K562 (cell line): ENCODE measurements around the gene FOXJ3. TPM values are rescaled to one million over a fixed set of nuclear protein-coding genes. Genes with fewer than 3 reads are reported as not detected.

ENCODE experiments used
- ATAC-seq: fragments of 200-7000 bp; cut with Tn5 transposase; 3 replicates; pipeline ENCODE4 v1.9.1; 2020; ENCODE audit warnings: moderate library complexity
- BruUV-seq: library from RNA; stranded (reverse); fragments of 400-500 nt; replicated peaks from 2 replicates; lab custom pipeline; 2021; lab: Mats Ljungman, UMichigan
- CTCF ChIA-PET: fragments of 300-600 bp; formaldehyde crosslinking; extraction: SDS; loops from one replicate; lab custom pipeline; 2021; ENCODE audit warnings: low intra/inter-chr PET ratio; lab: Yijun Ruan, JAX
- POLR2A ChIA-PET: fragments of 300-600, 350-650 bp; sonication (Branson Sonifier 250); formaldehyde crosslinking; extraction: SDS; loops from one replicate; lab custom pipeline; 2021; ENCODE audit warnings: antibody characterized with exemption, inconsistent platforms; lab: Yijun Ruan, JAX
- DNase-seq, 4 experiments: peaks; one replicate each; pipeline versions ENCODE4 v3.0.0 to v3.0.0-alpha.2; 2011 to 2018; ENCODE audit warnings: low spot score in 3 of 4, mixed read lengths in 3 of 4; ENCODE audit errors: extremely low read depth in 1 of 4
- FAIRE-seq: peaks from 2 replicates; lab custom pipeline; 2011; peaks lifted over from hg19 to GRCh38; lab: Jason Lieb, UNC
- H2AFZ ChIP-seq: 2 replicates; pipeline ENCODE4 v1.6.0; 2011; ENCODE audit warnings: low read depth, low read length, control low read depth, inconsistent platforms
- H3K27ac ChIP-seq: fragments of 200-600 bp; 3 replicates; pipeline ENCODE4 v1.8.0; 2011; ENCODE audit warnings: low read depth, mild to moderate bottlenecking, control low read depth, inconsistent platforms, low read length, moderate library complexity, mixed read lengths; ENCODE audit errors: extremely low read depth
- H3K27me3 ChIP-seq, 2 experiments: fragments of 300-600 bp in 1 of 2; 2 replicates in 1 of 2; 3 replicates in 1 of 2; pipeline versions ENCODE4 v1.6.0 to v1.8.0; 2011; ENCODE audit warnings: inconsistent platforms in 2 of 2, low read length in 2 of 2, mild to moderate bottlenecking in 1 of 2, mixed read lengths in 1 of 2, moderate library complexity in 1 of 2; ENCODE audit not compliant: control insufficient read depth in 2 of 2, insufficient read depth in 2 of 2
- H3K36me3 ChIP-seq: fragments of 300-600 bp; 3 replicates; pipeline ENCODE4 v1.8.0; 2011; ENCODE audit warnings: mild to moderate bottlenecking, low read length, inconsistent platforms; ENCODE audit not compliant: control insufficient read depth, insufficient read depth
- H3K4me1 ChIP-seq, 2 experiments: fragments of 200-600 bp in 1 of 2; replicated peaks in 1 of 2; 2 replicates in 1 of 2; 3 replicates in 1 of 2; pipeline versions ENCODE4 v1.5.1 to v1.8.0; 2011; ENCODE audit warnings: inconsistent platforms in 2 of 2, low read length in 2 of 2, mild to moderate bottlenecking in 1 of 2, mixed read lengths in 1 of 2, moderate library complexity in 1 of 2; ENCODE audit not compliant: control insufficient read depth in 2 of 2, insufficient read depth in 2 of 2
- H3K4me2 ChIP-seq: 2 replicates; pipeline ENCODE4 v1.6.1; 2011; ENCODE audit warnings: low read length, control low read depth, inconsistent platforms, mixed read lengths; ENCODE audit not compliant: insufficient read depth
- H3K4me3 ChIP-seq: fragments of 200-600 bp; sonication (generic), shearing (Covaris generic); 2 replicates; pipeline ENCODE4 v1.5.1; 2016; ENCODE audit warnings: control low read depth, inconsistent platforms
- H3K79me2 ChIP-seq: fragments of 200-600 bp; 3 replicates; pipeline ENCODE4 v1.8.0; 2011; ENCODE audit warnings: low read length, inconsistent platforms; ENCODE audit not compliant: control insufficient read depth, insufficient read depth
- H3K9ac ChIP-seq, 2 experiments: 2 replicates each; pipeline versions ENCODE4 v1.6.0 to v1.6.1; 2011; ENCODE audit warnings: low read depth in 2 of 2, low read length in 2 of 2, control low read depth in 1 of 2, inconsistent platforms in 1 of 2, mild to moderate bottlenecking in 1 of 2, mixed read lengths in 1 of 2; ENCODE audit not compliant: insufficient read depth in 1 of 2
- H3K9me1 ChIP-seq: one replicate; pipeline ENCODE4 v1.6.0; 2011; ENCODE audit warnings: inconsistent platforms, mild to moderate bottlenecking, low read length, moderate library complexity; ENCODE audit not compliant: control insufficient read depth, insufficient read depth
- H3K9me3 ChIP-seq: replicated peaks from 2 replicates; pipeline ENCODE4 v1.5.1; 2011; ENCODE audit warnings: low read depth, low read length, inconsistent platforms; ENCODE audit not compliant: control insufficient read depth, insufficient read depth
- H4K20me1 ChIP-seq: replicated peaks from 2 replicates; pipeline ENCODE4 v1.6.1; 2011; ENCODE audit warnings: low read length, inconsistent platforms, mixed read lengths; ENCODE audit not compliant: control insufficient read depth, insufficient read depth
- ARID3B ChIP-seq: fragments of 250-450 bp; sonication (Bioruptor Pico); IDR thresholded peaks from 2 replicates; pipeline ENCODE4 v1.4.0; 2020; ENCODE audit warnings: borderline replicate concordance
- BACH1 ChIP-seq: fragments of 200-800 bp; sonication (Bioruptor generic); IDR thresholded peaks from 2 replicates; pipeline ENCODE4 v1.6.1; 2016; ENCODE audit warnings: missing genetic modification characterization, missing compliant biosample characterization
- CHCHD3 ChIP-seq: fragments of 250-450 bp; sonication (Bioruptor Pico); IDR thresholded peaks from 2 replicates; pipeline ENCODE4 v2.1.2; 2022; ENCODE audit warnings: mild to moderate bottlenecking
- EP300 ChIP-seq: IDR thresholded peaks from 2 replicates; pipeline ENCODE4 v1.6.1; 2012; ENCODE audit warnings: low read length, improper control_type of control experiment
- GTF2A2 ChIP-seq: IDR thresholded peaks from 2 replicates; pipeline ENCODE4 v1.6.1; 2016; ENCODE audit warnings: mild to moderate bottlenecking, missing genetic modification characterization, missing compliant biosample characterization
- SMARCA4 ChIP-seq: fragments of 450-650 bp; IDR thresholded peaks from 2 replicates; pipeline ENCODE4 v1.6.1; 2016
- SP1 ChIP-seq: sonication (generic); formaldehyde crosslinking; IDR thresholded peaks from 2 replicates; pipeline ENCODE4 v1.8.1; 2022; ENCODE audit warnings: mild to moderate bottlenecking, missing genetic modification reagents
- SUPT5H ChIP-seq: fragments of 450-650 bp; IDR thresholded peaks from 2 replicates; pipeline ENCODE4 v1.6.1; 2016
- THRAP3 ChIP-seq: fragments of 450-650 bp; IDR thresholded peaks from 2 replicates; pipeline ENCODE4 v1.6.1; 2016; ENCODE audit warnings: mild to moderate bottlenecking, inconsistent platforms, borderline replicate concordance
- ZNF384 ChIP-seq: IDR thresholded peaks from 2 replicates; pipeline ENCODE4 v1.6.1; 2012; ENCODE audit warnings: low read depth, low read length, improper control_type of control experiment
- ZNF511 ChIP-seq: sonication (generic); formaldehyde crosslinking; IDR thresholded peaks from 2 replicates; pipeline ENCODE4 v1.8.0; 2022; ENCODE audit warnings: mild to moderate bottlenecking, missing genetic modification reagents
- ZNF668 ChIP-seq: fragments of 250-450 bp; sonication (Bioruptor Pico); IDR thresholded peaks from 2 replicates; pipeline ENCODE4 v1.8.0; 2022; ENCODE audit warnings: mild to moderate bottlenecking, inconsistent platforms
- ZSCAN32 ChIP-seq: fragments of 450-650 bp; formaldehyde crosslinking; IDR thresholded peaks from 2 replicates; pipeline ENCODE4 v1.4.0; 2020; ENCODE audit warnings: mild to moderate bottlenecking, moderate library complexity
- WGBS: fragments of 100-300 bp; shearing (Covaris generic); methylation state at CpG from one replicate; pipeline ENCODE4 v1.1.6; 2016; ENCODE audit warnings: low coverage, mixed read lengths; ENCODE audit not compliant: insufficient coverage; ENCODE audit errors: missing lambda C conversion rate; 5-methylcytosine and 5-hydroxymethylcytosine counted together
- in situ Hi-C: fragments of 300-500 bp; cut with MboI; formaldehyde crosslinking; loops from 4 replicates; pipeline ENCODE4 v1.15.0; 2018; ENCODE audit warnings: inconsistent platforms, mixed read lengths
- intact Hi-C: fragments of 100-400 bp; cut with micrococcal nuclease; formaldehyde crosslinking; loops from 2 replicates; pipeline ENCODE4 v1.14.2; 2022
- polyA plus RNA-seq, 8 experiments: library from polyadenylated mRNA; depleted of rRNA in 4 of 8; stranded (reverse) in 5 of 8; unstranded in 3 of 8; fragments of >200 nt; fragmentation: Nextera tagmentation in 2 of 8; fragmentation: Illumina TruSeq in 1 of 8; extraction: Ambion mirVana in 2 of 8; extraction: Trizol in 1 of 8; gene quantifications; 2 replicates each; pipeline versions ENCODE4 v1.2.1 to v1.2.3, GENCODE V29; 2011 to 2014; ENCODE audit warnings: inconsistent platforms in 1 of 8, missing spikeins in 1 of 8
- total RNA-seq, 7 experiments: library from RNA; depleted of rRNA in 6 of 7; stranded (reverse); fragments of >200 nt in 6 of 7; fragmentation: Illumina TruSeq in 2 of 7; extraction: Trizol in 2 of 7; gene quantifications; 2 replicates each; pipeline versions ENCODE4 v1.2.1 to v1.2.3, GENCODE V29; 2011 to 2021; ENCODE audit warnings: low replicate concordance in 1 of 7
- TF ChIP-seq, protein P1 (sequence below): IDR thresholded peaks from 2 replicates; pipeline ENCODE4 v1.6.1; 2011; ENCODE audit not compliant: insufficient read length; ENCODE audit errors: extremely low read depth

FOXJ3 gene
- total and polyA plus RNA-seq, 9 of the 15 experiments (the other 6 are each of a cell fraction or from before 2014, with no cell fraction given) = 8.7 to 35.3 (median 23.4) TPM

- H3K36me3 ChIP-seq = peaks cover 18% of the 10 kb centered on the region; the same call in 2 of the 3 replicates
- ChIA-PET CTCF (no interaction called here), POLR2A (interaction anchor here (0.7 to 1.2 kb wide), 4 partner anchors 9 to 17 kb away, joined by 3 read pairs; no protein-coding TSS in a partner anchor)
- no peak overlapping the region for H3K4me2 ChIP-seq
- no peak overlapping the region for H3K27ac ChIP-seq
- 0 out of 2 replicates have a peak, but pooled peaks cover 3% of the 10 kb centered on the region for H3K9me3 ChIP-seq
- DNase-seq (peak in 1 of 4 experiments; percentile 21), FAIRE-seq (no peak), ATAC-seq (no peak)
- no peaks in the 10 kb centered on the region for H3K9me1 ChIP-seq
- no peaks in the 10 kb centered on the region; a peak in 2 of 5 replicates for H3K4me1 ChIP-seq
- H2AFZ ChIP-seq = no peak overlapping the region
- WGBS = 77% methylated on average over 6 of the region's 6 CpGs
- no TSS peak for BruUV-seq
- H3K4me3 ChIP-seq = no peak overlapping the region
- no peaks in the 10 kb centered on the region for H4K20me1 ChIP-seq
- TF ChIP-seq SUPT5H (no peak), SMARCA4 (no peak), CHCHD3 (CRISPR knock-in tag) (no peak), EP300 (no peak), GTF2A2 (no peak), ZSCAN32 (CRISPR knock-in tag) (no peak), BACH1 (tag) (no peak), THRAP3 (no peak), ARID3B (CRISPR knock-in tag) (no peak), ZNF668 (no peak), ZNF384 (no peak), SP1 (CRISPR knock-in tag) (no peak), ZNF511 (CRISPR knock-in tag) (no peak)
- TF ChIP-seq, protein P1, sequence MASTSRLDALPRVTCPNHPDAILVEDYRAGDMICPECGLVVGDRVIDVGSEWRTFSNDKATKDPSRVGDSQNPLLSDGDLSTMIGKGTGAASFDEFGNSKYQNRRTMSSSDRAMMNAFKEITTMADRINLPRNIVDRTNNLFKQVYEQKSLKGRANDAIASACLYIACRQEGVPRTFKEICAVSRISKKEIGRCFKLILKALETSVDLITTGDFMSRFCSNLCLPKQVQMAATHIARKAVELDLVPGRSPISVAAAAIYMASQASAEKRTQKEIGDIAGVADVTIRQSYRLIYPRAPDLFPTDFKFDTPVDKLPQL = no peak
- in situ Hi-C loops (no loop called here), intact Hi-C loops (no loop called here)
- H3K79me2 ChIP-seq = peaks cover 50% of the 10 kb centered on the region
- H3K27me3 ChIP-seq = no peaks in the 10 kb centered on the region
- no peak overlapping the region for H3K9ac ChIP-seq
Observed at GRCh38 chr1:42210421-42211133, 124.5 kb downstream of the FOXJ3 start.
